Measurements from ENCODE around the gene AK2. TPM values are rescaled to one million over a fixed set of nuclear protein-coding genes. Genes with fewer than 3 reads are reported as not detected.

Gene AK2
- total RNA-seq, 1 experiment from 2014 or later, result 159 TPM

GRCh38 chr1:33032126-33032869, 4.4 kb downstream of the AK2 start:
- Mint-ChIP-seq H3K4me3 (no peak overlapping the region), H3K27me3 (ENCODE audit: low read depth) (peaks cover 6% of the 10 kb centered on the region), H3K27ac (no peak overlapping the region), H3K36me3 (ENCODE audit: insufficient read depth in 1 of 3, low read depth in 3 of 3) (peaks cover 1 to 36% (median 31%) of the 10 kb centered on the region in 3 experiments), H3K9me3 (peaks cover 2 to 6% of the 10 kb centered on the region in 2 experiments; a peak in 3 of 5 replicates), H3K4me1 (peaks cover 27 to 28% of the 10 kb centered on the region in 2 experiments)
- no peak overlapping the region for H2BK120ac ChIP-seq (ENCODE audit: low read depth, low read length, poor library complexity, severe bottlenecking)
- peaks cover 2% of the 10 kb centered on the region; the same call in 1 of the 2 replicates for H3K4me1 ChIP-seq (ENCODE audit: insufficient read depth, low read length)
- no peak overlapping the region for H3K18ac ChIP-seq (ENCODE audit: insufficient read length, low read depth, low read length)
- no peak for DNase-seq
- no peak overlapping the region for H2BK20ac ChIP-seq (ENCODE audit: low read depth, low read length, poor library complexity, severe bottlenecking)
- no peak overlapping the region for H2BK15ac ChIP-seq (ENCODE audit: low read depth, low read length)
- no peak overlapping the region for H4K5ac ChIP-seq (ENCODE audit: insufficient read length, low read depth, low read length)
- H3K4ac ChIP-seq (ENCODE audit: low read depth, low read length), result no peak overlapping the region
- H4K91ac ChIP-seq (ENCODE audit: insufficient read length, low read depth, low read length), result no peak overlapping the region
- no peak overlapping the region for H2AFZ ChIP-seq (ENCODE audit: low read length)
- no peak overlapping the region for H3T11ph ChIP-seq (ENCODE audit: low read length)
- peaks cover 6% of the 10 kb centered on the region for H3K23me2 ChIP-seq (ENCODE audit: insufficient read length, low read depth, low read length, poor library complexity, severe bottlenecking)
- no peaks in the 10 kb centered on the region; the same call in 1 of the 2 replicates for H3K27me3 ChIP-seq (ENCODE audit: insufficient read depth, low read length)
- H2BK5ac ChIP-seq (ENCODE audit: insufficient read length, low read length), result no peak overlapping the region
- H2AK5ac ChIP-seq (ENCODE audit: insufficient read length, low read length), result no peak overlapping the region
- no peak overlapping the region for H3K27ac ChIP-seq (ENCODE audit: insufficient read length, low read depth, low read length)
- peaks cover 38% of the 10 kb centered on the region; the same call in 1 of the 2 replicates for H3K79me2 ChIP-seq (ENCODE audit: insufficient read depth, low read length)
- H3K14ac ChIP-seq (ENCODE audit: insufficient read depth, low read length), result no peak overlapping the region
- no peak for TF ChIP-seq CTCF (conservative IDR thresholded peaks at IDR 0.05)
- H3K4me2 ChIP-seq (ENCODE audit: insufficient read depth, insufficient read length, low read length), result no peak overlapping the region
- no peak overlapping the region for H3K56ac ChIP-seq (ENCODE audit: insufficient read length, low read depth, low read length)
- H4K8ac ChIP-seq (replicated peaks; ENCODE audit: insufficient read length, low read depth, low read length), result no peak overlapping the region
- H3K9ac ChIP-seq (ENCODE audit: extremely low read depth, insufficient read length, low read length), result no peak overlapping the region
- H3K9me3 ChIP-seq (ENCODE audit: control insufficient read depth, low read depth, low read length), result no peaks in the 10 kb centered on the region
- H4K20me1 ChIP-seq (ENCODE audit: control insufficient read depth, insufficient read depth, insufficient read length), result no peaks in the 10 kb centered on the region
- no CpG with 5 or more reads among the region's 6 CpGs for WGBS (ENCODE audit: extremely low coverage, insufficient read length, low lambda C conversion rate)
- H2BK12ac ChIP-seq (ENCODE audit: insufficient read length, low read depth, low read length), result no peak overlapping the region
- H3K23ac ChIP-seq (ENCODE audit: insufficient read length, low read depth, low read length), result no peak overlapping the region
- peaks cover 15% of the 10 kb centered on the region for H3K79me1 ChIP-seq (ENCODE audit: insufficient read depth, low read depth, low read length, poor library complexity, severe bottlenecking)
